Adrenal gland (tissue), 12 donors: ENCODE measurements around the gene ZC3H8. TPM values are rescaled to one million over a fixed set of nuclear protein-coding genes. Genes with fewer than 3 reads are reported as not detected.
"Not testable (repeated sequence)": the region's sequence is repeated elsewhere in the genome, so short reads cannot be mapped to it uniquely, and the experiment has no call there.

Experiments used
- DNase-seq, 7 donors: peaks; one replicate each; pipeline ENCODE4 v3.0.0-alpha.2; 2019 to 2020
- H3K27ac ChIP-seq, 5 donors: fragments of 200-600 bp; sonication (generic) in 4 of 5; 1 replicate in 3 of 5; 2 replicates in 2 of 5; pipeline versions ENCODE4 v1.5.1 to v1.8.0; 2016 to 2020; ENCODE audit warnings: mild to moderate bottlenecking in 1 of 5
- H3K27me3 ChIP-seq: fragments of 200-600 bp; 2 replicates; pipeline ENCODE4 v1.8.0; 2021
- H3K36me3 ChIP-seq, 2 donors: fragments of 200-600 bp; replicated peaks in 1 of 2; 1 replicate in 1 of 2; 2 replicates in 1 of 2; pipeline versions ENCODE4 v1.5.1 to v1.8.0; 2018 to 2022
- H3K4me1 ChIP-seq, 2 donors: fragments of 200-600 bp; replicated peaks in 1 of 2; 1 replicate in 1 of 2; 2 replicates in 1 of 2; pipeline versions ENCODE4 v1.5.1 to v1.8.0; 2018 to 2021
- H3K4me3 ChIP-seq, 4 donors: fragments of 200-600 bp; sonication (generic) in 3 of 4; one replicate each; pipeline ENCODE4 v1.5.1; 2016 to 2018
- H3K9me3 ChIP-seq, 3 donors: fragments of 200-600 bp; sonication (generic) in 1 of 3; replicated peaks in 1 of 3; 1 replicate in 2 of 3; 2 replicates in 1 of 3; pipeline versions ENCODE4 v1.5.1 to v1.8.0; 2016 to 2021
- CTCF ChIP-seq, 6 experiments: fragments of 450-650 bp in 4 of 6; fragments of 200-600 bp in 2 of 6; sonication (generic) in 1 of 6; IDR thresholded peaks; 1 replicate in 5 of 6; 2 replicates in 1 of 6; pipeline versions ENCODE4 v1.5.1 to v1.8.0; 2016 to 2021; ENCODE audit warnings: antibody characterized with exemption in 6 of 6, mild to moderate bottlenecking in 2 of 6, moderate library complexity in 1 of 6
- POLR2A ChIP-seq, 2 donors: fragments of 450-650 bp; IDR thresholded peaks; one replicate each; pipeline ENCODE4 v1.6.1; 2017; ENCODE audit warnings: antibody characterized with exemption in 2 of 2, mild to moderate bottlenecking in 2 of 2, moderate library complexity in 1 of 2
- WGBS, 4 donors: extraction: QIAGEN DNeasy Blood & Tissue Kit in 2 of 4; methylation state at CpG; one replicate each; pipeline versions ENCODE4 v1.1.5 to v1.1.7; 2013 to 2017; 5-methylcytosine and 5-hydroxymethylcytosine counted together
- intact Hi-C, 2 donors: fragments of 100-400 bp; cut with DNase I; formaldehyde crosslinking; loops; one replicate each; pipeline versions ENCODE4 v1.14.1 to v1.15.0; 2022 to 2023
- polyA plus RNA-seq, 3 donors: library from polyadenylated mRNA; stranded (reverse); fragments of 200-250 nt in 2 of 3; fragments of 350-450 nt in 1 of 3; fragmentation: Illumina TruSeq in 1 of 3; extraction: RNeasy Lipid Tissue Mini Kit (QIAGEN cat#74804) in 1 of 3; gene quantifications; one replicate each; pipeline ENCODE4 v1.2.3, GENCODE V29; 2013 to 2014
- total RNA-seq, 9 donors: library from RNA; depleted of rRNA in 4 of 9; stranded (reverse); fragments of >200 nt in 4 of 9; fragments of 120-200 nt in 1 of 9; fragmentation: NEBNext Ultra II Directional in 1 of 9; extraction: Animal tissue kit (Norgen Biotek cat#: 25700) in 1 of 9; gene quantifications; one replicate each; pipeline versions ENCODE4 v1.1.0 to v1.2.4, GENCODE V29; 2013 to 2023
- donor health status: healthy with polysubstance abuse.
- donor health status: Bipolar disorder and iron deficiency.
- donor health status: DM: yes; HTN: yes; CAD: no.
- donor health status: DM: no; HTN: no; CAD: no.
- donor health status: DM: no; HTN: no; CAD: no.
- donor health status: DM: yes; HTN: yes; CAD: no.

The ZC3H8 gene
- total and polyA plus RNA-seq, 12 donors = 0.85 to 17.4 (median 7.6) TPM

GRCh38 chr2:112290648-112291047 is 35.8 kb upstream of the ZC3H8 start:
- no peak for DNase-seq
- Histone ChIP-seq H3K27ac (no peak overlapping the region), H3K27me3 (no peaks in the 10 kb centered on the region), H3K9me3 (no peaks in the 10 kb centered on the region), H3K36me3 (no peaks in the 10 kb centered on the region), H3K4me3 (no peak overlapping the region), H3K4me1 (peaks cover 0 to 10% of the 10 kb centered on the region in 2 donors)
- intact Hi-C loops = no loop called here
- 44 to 81% (median 58%) methylated on average over 1 of the region's 1 CpG for WGBS, 4 donors
- TF ChIP-seq POLR2A (IDR thresholded peaks at IDR 0.05) = no peak
- TF ChIP-seq CTCF (IDR thresholded peaks at IDR 0.05) = no peak

- WGBS, 4 donors = 72 to 89% (median 77%) methylated on average over 3 of the region's 3 CpGs
Observed at GRCh38 chr2:112290088-112290487, 35.2 kb upstream of the ZC3H8 start.

GRCh38 chr2:112283535-112283934 is 28.7 kb upstream of the ZC3H8 start:
- intact Hi-C loops, H3K4me3 ChIP-seq, H3K4me1 ChIP-seq, H3K36me3 ChIP-seq, DNase-seq, H3K9me3 ChIP-seq, H3K27ac ChIP-seq, H3K27me3 ChIP-seq: not testable (repeated sequence)
- 65 to 86% (median 77%) methylated on average over 2 of the region's 2 CpGs for WGBS, 4 donors

More at GRCh38 chr2:112290088-112290487, 35.2 kb upstream of the ZC3H8 start:
- Histone ChIP-seq H3K36me3 (no peaks in the 10 kb centered on the region), H3K9me3 (no peaks in the 10 kb centered on the region), H3K27ac (no peak overlapping the region), H3K4me1 (peaks cover 0 to 6% of the 10 kb centered on the region in 2 donors), H3K27me3 (no peaks in the 10 kb centered on the region), H3K4me3 (no peak overlapping the region)
- TF ChIP-seq CTCF (IDR thresholded peaks at IDR 0.05) (no peak), POLR2A (IDR thresholded peaks at IDR 0.05) (no peak)
- intact Hi-C loops = no loop called here
- DNase-seq = no peak

GRCh38 chr2:112282066-112282465 is 27.2 kb upstream of the ZC3H8 start:
- H3K4me3 ChIP-seq, intact Hi-C loops, DNase-seq, H3K27me3 ChIP-seq, H3K36me3 ChIP-seq, H3K4me1 ChIP-seq, H3K9me3 ChIP-seq, H3K27ac ChIP-seq: not testable (repeated sequence)
- WGBS, 4 donors = 97 to 100% (median 98%) methylated on average over 4 of the region's 4 CpGs

- H3K27ac ChIP-seq = peak overlapping the region in 1 of 5 donors; percentile 9
- peaks cover 0 to 16% of the 10 kb centered on the region in 2 donors for H3K4me1 ChIP-seq
- TF ChIP-seq CTCF (IDR thresholded peaks at IDR 0.05) = no peak
- no peak for TF ChIP-seq POLR2A (IDR thresholded peaks at IDR 0.05)
- 71 to 84% (median 81%) methylated on average over 5 of the region's 5 CpGs for WGBS, 4 donors
- no peaks in the 10 kb centered on the region for H3K36me3 ChIP-seq
- intact Hi-C loops = no loop called here
- no peak for DNase-seq
- no peaks in the 10 kb centered on the region for H3K9me3 ChIP-seq
- no peaks in the 10 kb centered on the region for H3K27me3 ChIP-seq
- H3K4me3 ChIP-seq = no peak overlapping the region
Observed at GRCh38 chr2:112277596-112278220, 22.9 kb upstream of the ZC3H8 start.
